ENCODE data around the gene DAPL1. TPM values are rescaled to one million over a fixed set of nuclear protein-coding genes. Genes with fewer than 3 reads are reported as not detected.

DAPL1 gene
- total RNA-seq, 3 donors from 2014 or later (not counting 1 experiment from before 2014, with no cell fraction given): not detected

- ATAC-seq: no peak
- no peaks in the 10 kb centered on the region for H3K36me3 ChIP-seq (ENCODE audit: control insufficient read depth, insufficient read depth, low read length)
- DNase-seq: no peak
- intact Hi-C loops (cut with micrococcal nuclease): no loop called here
- Mint-ChIP-seq H3K36me3 (no peaks in the 10 kb centered on the region), H3K9me3 (no peaks in the 10 kb centered on the region), H3K27me3 (ENCODE audit: low read depth in 2 of 2) (peaks cover 3 to 8% of the 10 kb centered on the region in 2 donors), H3K4me1 (no peaks in the 10 kb centered on the region), H3K4me3 (no peak overlapping the region), H3K27ac (no peak overlapping the region)
- H3K4me3 ChIP-seq (ENCODE audit: low read length): no peak overlapping the region
- 97% methylated on average over 3 of the region's 3 CpGs for WGBS (ENCODE audit: insufficient coverage)
- TF ChIP-seq CTCF (IDR thresholded peaks at IDR 0.05): no peak
- no peaks in the 10 kb centered on the region for H3K27me3 ChIP-seq (ENCODE audit: control insufficient read depth, insufficient read depth, low read length)
- H3K9me3 ChIP-seq (ENCODE audit: control insufficient read depth, insufficient read depth, low read length): no peaks in the 10 kb centered on the region
- no peak overlapping the region for H3K27ac ChIP-seq (ENCODE audit: low read length)
- no peaks in the 10 kb centered on the region for H3K4me1 ChIP-seq (ENCODE audit: control insufficient read depth, insufficient read depth, low read length)
Measured at GRCh38 chr2:158826965-158827364, 31.8 kb downstream of the DAPL1 start.

GRCh38 chr2:158828378-158829164 is 33.5 kb downstream of the DAPL1 start:
- WGBS (ENCODE audit: insufficient coverage): 96% methylated on average over 4 of the region's 4 CpGs
- Mint-ChIP-seq H3K9me3 (no peaks in the 10 kb centered on the region), H3K27me3 (ENCODE audit: low read depth in 2 of 2) (peaks cover 3 to 8% of the 10 kb centered on the region in 2 donors), H3K4me1 (no peaks in the 10 kb centered on the region), H3K4me3 (no peak overlapping the region), H3K27ac (no peak overlapping the region), H3K36me3 (no peaks in the 10 kb centered on the region)
- no peak for TF ChIP-seq CTCF (IDR thresholded peaks at IDR 0.05)
- DNase-seq: no peak
- H3K36me3 ChIP-seq (ENCODE audit: control insufficient read depth, insufficient read depth, low read length): no peaks in the 10 kb centered on the region
- intact Hi-C loops (cut with micrococcal nuclease): no loop called here
- no peaks in the 10 kb centered on the region for H3K4me1 ChIP-seq (ENCODE audit: control insufficient read depth, insufficient read depth, low read length)
- no peak overlapping the region for H3K4me3 ChIP-seq (ENCODE audit: low read length)
- no peak overlapping the region for H3K27ac ChIP-seq (ENCODE audit: low read length)
- H3K27me3 ChIP-seq (ENCODE audit: control insufficient read depth, insufficient read depth, low read length): no peaks in the 10 kb centered on the region
- no peak for ATAC-seq
- H3K9me3 ChIP-seq (ENCODE audit: control insufficient read depth, insufficient read depth, low read length): no peaks in the 10 kb centered on the region

- WGBS (ENCODE audit: insufficient coverage): 94% methylated on average over 4 of the region's 4 CpGs
- Histone ChIP-seq H3K4me3 (ENCODE audit: low read length) (no peak overlapping the region), H3K27me3 (ENCODE audit: control insufficient read depth, insufficient read depth, low read length) (no peaks in the 10 kb centered on the region), H3K9me3 (ENCODE audit: control insufficient read depth, insufficient read depth, low read length) (no peaks in the 10 kb centered on the region), H3K4me1 (ENCODE audit: control insufficient read depth, insufficient read depth, low read length) (no peaks in the 10 kb centered on the region), H3K27ac (ENCODE audit: low read length) (no peak overlapping the region), H3K36me3 (ENCODE audit: control insufficient read depth, insufficient read depth, low read length) (no peaks in the 10 kb centered on the region)
- Mint-ChIP-seq H3K27me3 (ENCODE audit: low read depth in 2 of 2) (peaks cover 3 to 8% of the 10 kb centered on the region in 2 donors), H3K4me1 (no peaks in the 10 kb centered on the region), H3K4me3 (no peak overlapping the region), H3K27ac (no peak overlapping the region), H3K36me3 (no peaks in the 10 kb centered on the region), H3K9me3 (no peaks in the 10 kb centered on the region)
- TF ChIP-seq CTCF (IDR thresholded peaks at IDR 0.05): no peak
- ATAC-seq (no peak), DNase-seq (no peak)
- intact Hi-C loops (cut with micrococcal nuclease): no loop called here
Measured at GRCh38 chr2:158829167-158829566, 34.0 kb downstream of the DAPL1 start.

- Mint-ChIP-seq H3K27me3 (ENCODE audit: low read depth in 2 of 2) (peaks cover 3 to 8% of the 10 kb centered on the region in 2 donors), H3K4me1 (no peaks in the 10 kb centered on the region), H3K4me3 (no peak overlapping the region), H3K9me3 (no peaks in the 10 kb centered on the region), H3K27ac (no peak overlapping the region), H3K36me3 (no peaks in the 10 kb centered on the region)
- DNase-seq (no peak), ATAC-seq (no peak)
- H3K9me3 ChIP-seq (ENCODE audit: control insufficient read depth, insufficient read depth, low read length): no peaks in the 10 kb centered on the region
- no peak overlapping the region for H3K4me3 ChIP-seq (ENCODE audit: low read length)
- no peak overlapping the region for H3K27ac ChIP-seq (ENCODE audit: low read length)
- intact Hi-C loops (cut with micrococcal nuclease): no loop called here
- 89% methylated on average over 4 of the region's 4 CpGs for WGBS (ENCODE audit: insufficient coverage)
- no peaks in the 10 kb centered on the region for H3K27me3 ChIP-seq (ENCODE audit: control insufficient read depth, insufficient read depth, low read length)
- no peaks in the 10 kb centered on the region for H3K4me1 ChIP-seq (ENCODE audit: control insufficient read depth, insufficient read depth, low read length)
- no peak for TF ChIP-seq CTCF (IDR thresholded peaks at IDR 0.05)
- H3K36me3 ChIP-seq (ENCODE audit: control insufficient read depth, insufficient read depth, low read length): no peaks in the 10 kb centered on the region
Measured at GRCh38 chr2:158830201-158830600, 35.1 kb downstream of the DAPL1 start.
